ENCODE measurements around the gene HSPA1B.
A peak's percentile ranks its signal among the peaks of the same experiment; 100 is the strongest.

GRCh38 chr6:31829633-31830283 lies 2.2 kb downstream of the HSPA1B start:
- TF ChIP-seq, protein P1, sequence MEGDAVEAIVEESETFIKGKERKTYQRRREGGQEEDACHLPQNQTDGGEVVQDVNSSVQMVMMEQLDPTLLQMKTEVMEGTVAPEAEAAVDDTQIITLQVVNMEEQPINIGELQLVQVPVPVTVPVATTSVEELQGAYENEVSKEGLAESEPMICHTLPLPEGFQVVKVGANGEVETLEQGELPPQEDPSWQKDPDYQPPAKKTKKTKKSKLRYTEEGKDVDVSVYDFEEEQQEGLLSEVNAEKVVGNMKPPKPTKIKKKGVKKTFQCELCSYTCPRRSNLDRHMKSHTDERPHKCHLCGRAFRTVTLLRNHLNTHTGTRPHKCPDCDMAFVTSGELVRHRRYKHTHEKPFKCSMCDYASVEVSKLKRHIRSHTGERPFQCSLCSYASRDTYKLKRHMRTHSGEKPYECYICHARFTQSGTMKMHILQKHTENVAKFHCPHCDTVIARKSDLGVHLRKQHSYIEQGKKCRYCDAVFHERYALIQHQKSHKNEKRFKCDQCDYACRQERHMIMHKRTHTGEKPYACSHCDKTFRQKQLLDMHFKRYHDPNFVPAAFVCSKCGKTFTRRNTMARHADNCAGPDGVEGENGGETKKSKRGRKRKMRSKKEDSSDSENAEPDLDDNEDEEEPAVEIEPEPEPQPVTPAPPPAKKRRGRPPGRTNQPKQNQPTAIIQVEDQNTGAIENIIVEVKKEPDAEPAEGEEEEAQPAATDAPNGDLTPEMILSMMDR (IDR thresholded peaks at IDR 0.05): peak in 4 of 5 experiments; percentile 18 to 63 (median 44)
- TF ChIP-seq POLR2A (IDR thresholded peaks at IDR 0.05) (peak in 1 of 2 donors; percentile 42), EP300 (IDR thresholded peaks at IDR 0.05) (peak in 1 of 2 donors; percentile 89)

Data from tibial nerve (tissue), 4 donors.